ENCODE results near the gene KDR.

DNA sequence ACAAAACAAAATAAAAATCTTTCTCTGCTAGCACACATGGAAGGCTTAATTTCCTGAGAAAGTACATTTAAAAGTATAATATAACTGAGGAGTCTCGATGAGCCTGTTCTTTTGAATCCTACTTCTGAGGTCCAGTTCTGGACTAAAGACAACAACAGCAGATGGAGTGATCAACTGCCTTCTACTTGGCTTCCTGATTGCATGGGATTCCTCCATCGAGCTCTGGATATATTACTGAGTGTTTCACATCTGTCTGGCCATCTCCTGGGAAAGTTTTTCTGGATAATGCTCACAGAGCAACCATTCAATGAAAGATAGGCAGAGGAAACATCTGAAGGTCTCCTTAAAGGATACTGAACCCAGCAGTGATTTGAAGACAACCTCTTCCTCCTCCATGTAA is 42.6 kb downstream of the KDR start:
- no peak for TF ChIP-seq EZH2 (IDR thresholded peaks at IDR 0.05; ENCODE audit: borderline replicate concordance, low read length)
- TF ChIP-seq CTCF (conservative IDR thresholded peaks at IDR 0.05 in 1 of 2, IDR thresholded peaks at IDR 0.05 in 1 of 2; ENCODE audit: extremely low read depth in 1 of 2, insufficient read depth in 1 of 2, low read depth in 1 of 2, low read length in 2 of 2) = no peak
